Inflammatory macrophage treated with lipopolysaccharide for 1 hour (primary cell): ENCODE results near the gene OXSR1.
A peak's percentile ranks its signal among the peaks of the same experiment; 100 is the strongest.
"Not testable (repeated sequence)": the region's sequence is repeated elsewhere in the genome, so short reads cannot be mapped to it uniquely, and the experiment has no call there.

Experiments
- DNase-seq, 2 donors: peaks; one replicate each; pipeline ENCODE4 v3.0.0-alpha.2; 2020 to 2022

Gene OXSR1

DNA sequence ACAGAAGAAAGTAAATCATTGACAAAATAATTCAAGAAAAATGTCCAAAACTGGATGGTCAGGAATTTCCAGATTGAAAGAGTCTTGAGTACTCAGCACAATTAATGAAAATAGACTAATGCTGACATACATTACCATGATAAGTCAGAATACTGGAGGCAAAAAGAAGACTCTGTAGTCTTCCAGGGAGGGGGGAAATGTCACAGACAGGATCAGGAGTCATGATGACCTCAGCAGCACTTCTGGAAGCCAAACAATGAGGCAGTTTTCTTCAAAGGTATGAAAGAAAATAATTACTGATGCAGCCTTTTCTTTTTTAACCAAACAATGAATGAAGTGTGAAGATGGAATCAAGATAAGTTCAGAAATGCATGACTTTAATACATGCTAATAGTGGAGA is 70.1 kb downstream of the OXSR1 start:
- peak; percentile 6 to 18 for DNase-seq

DNA sequence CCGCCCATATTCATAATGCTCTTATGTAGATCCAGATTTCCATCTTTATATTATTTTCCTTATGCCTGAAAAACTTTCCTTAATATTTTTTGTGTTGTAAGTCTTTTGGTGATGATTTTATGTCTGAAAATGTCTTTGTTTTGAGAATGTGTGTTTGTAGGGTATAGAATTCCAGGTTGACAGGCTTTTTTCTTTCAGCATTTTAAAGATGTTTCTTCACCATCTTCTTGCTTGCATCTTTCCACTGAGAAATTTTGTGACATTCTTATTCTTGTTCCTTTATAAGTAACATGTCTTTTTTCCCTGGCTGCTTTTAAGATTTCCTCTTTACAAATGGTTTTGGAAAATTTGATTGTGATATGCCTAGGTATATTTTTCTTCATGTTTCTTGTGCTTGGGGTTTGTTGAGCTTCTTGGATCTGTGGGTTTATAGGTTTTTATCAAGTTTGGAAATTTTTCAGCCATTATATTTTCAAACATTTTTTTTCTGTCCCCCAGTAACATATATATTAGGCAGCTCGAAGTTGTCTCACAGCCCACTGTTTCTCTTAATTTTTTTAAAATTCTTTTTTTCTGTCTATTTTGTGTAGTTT is 73.2 kb downstream of the OXSR1 start:
- DNase-seq = no peak

DNA sequence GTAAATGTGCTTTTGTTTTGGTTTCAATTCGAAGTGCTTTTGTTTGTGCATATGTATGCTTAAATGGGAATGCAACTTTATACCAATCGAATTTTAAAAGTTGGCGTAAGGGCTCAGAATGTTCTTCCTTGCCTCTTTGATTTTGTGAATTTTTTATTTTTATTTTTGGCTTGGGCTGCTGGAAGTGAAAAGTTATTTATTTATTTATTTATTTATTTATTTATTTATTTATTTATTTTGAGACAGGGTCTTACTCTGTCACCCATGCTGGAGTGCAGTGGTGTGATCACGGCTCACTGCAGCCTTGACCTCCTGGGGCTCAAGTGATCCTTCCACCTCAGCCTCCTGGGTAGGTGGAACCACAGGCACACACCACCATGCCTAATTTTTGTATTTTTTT is 77.5 kb downstream of the OXSR1 start:
- not testable (repeated sequence) for DNase-seq

DNA sequence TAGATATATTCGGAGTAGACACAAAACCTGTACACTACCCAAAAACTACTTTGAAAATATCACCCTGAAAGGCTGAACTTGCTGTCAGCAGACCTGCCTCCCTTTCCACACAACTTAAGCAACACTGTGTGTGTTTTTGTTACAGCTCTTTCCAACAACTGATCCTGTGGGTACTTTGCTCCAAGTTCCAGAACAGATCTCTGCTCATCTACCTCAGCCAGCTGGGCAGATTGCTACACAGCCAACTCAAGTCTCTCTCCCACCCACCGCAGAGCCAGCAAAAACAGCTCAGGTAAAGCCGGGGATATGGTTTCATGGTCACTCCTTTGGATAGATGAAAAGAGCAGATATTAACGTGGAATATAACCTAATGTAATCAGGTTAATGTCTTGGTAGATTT is 80.6 kb downstream of the OXSR1 start:
- DNase-seq = no peak

DNA sequence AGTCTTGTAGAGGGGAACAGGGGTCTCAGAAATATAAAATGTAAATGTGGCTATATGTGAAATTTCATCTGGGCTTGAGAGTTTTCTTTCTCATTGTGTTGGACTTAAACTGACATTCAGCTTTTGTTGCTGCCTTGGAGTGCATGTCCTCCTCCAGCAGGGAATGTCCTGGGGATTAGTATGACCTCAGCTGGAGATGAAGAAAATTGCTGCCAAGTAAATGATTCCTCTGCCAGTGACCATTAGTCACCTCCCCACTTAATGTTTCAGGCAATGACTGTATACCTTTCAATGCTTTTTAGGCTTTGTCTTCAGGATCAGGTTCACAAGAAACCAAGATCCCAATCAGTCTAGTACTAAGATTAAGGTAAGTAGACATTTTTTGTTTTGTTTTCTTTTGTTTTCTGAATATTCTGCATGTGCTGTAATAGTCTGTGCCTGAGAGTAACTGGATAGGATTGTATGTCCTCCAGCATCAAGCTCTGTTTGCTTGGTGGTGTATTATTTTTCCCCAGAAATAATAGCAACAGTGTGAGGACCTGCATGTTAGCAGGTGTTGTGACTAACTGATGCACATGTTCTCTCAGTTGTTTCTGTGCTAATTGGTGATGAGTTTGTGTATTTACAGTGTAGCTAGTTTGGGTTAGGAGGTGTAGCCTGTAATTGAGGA is 82.2 kb downstream of the OXSR1 start:
- DNase-seq = peak in 1 of 2 donors; percentile 47

DNA sequence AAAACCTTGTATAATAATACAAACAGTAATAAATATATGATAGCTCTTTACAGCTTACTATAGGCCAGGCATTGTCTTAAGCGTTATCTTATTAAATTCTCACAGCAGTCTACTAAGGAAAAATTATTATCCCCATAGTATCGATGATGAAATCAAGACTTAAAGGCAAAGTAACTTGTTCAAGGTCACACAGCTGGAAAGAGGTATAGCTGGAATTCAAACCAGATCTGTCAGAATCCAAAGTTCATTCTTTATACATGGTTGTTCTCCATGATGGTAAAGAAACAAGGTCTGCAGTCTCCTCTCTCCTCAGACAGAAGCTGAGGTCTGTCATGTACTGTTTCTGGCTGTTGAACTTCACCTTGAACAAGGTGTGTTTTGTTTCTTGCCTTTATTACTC is 84.9 kb downstream of the OXSR1 start:
- DNase-seq = no peak

DNA sequence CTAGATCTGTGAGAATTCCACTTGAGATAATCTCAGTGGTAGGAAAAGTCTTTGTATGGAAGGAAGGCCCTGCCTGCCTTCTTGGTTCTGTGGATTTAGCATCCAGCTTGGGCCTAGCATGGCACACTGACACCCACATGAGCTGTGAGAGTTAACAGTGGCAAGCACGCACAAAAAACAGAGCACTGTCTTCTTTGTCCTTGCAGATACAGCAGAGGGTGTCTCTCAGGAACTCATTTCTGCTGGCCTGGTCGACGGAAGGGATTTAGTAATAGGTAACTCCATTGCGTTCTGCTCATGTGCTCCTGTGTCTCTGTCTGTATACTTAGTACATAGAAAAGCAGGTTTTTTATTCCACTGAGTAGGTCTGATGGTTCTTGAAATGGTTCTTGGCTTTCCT is 85.9 kb downstream of the OXSR1 start:
- DNase-seq = no peak

DNA sequence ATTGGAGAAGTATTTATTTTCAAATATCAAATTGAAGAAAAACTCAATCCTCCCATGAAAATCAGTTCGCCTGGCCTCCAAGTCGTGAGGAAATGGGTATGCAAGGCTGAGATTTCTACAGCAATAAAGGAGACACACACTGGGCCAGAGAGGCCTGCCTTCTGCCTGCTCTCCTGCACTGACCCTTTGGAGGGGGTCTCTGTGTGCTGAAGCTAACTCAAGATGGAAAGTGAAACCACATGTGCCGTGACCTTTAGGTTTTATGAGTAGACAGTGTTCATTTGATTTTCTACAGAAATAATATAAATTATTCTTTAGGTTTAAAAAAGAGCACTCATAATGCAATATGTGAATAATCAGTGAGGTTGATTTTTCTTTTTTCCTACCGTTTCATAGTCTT is 88.4 kb downstream of the OXSR1 start:
- DNase-seq = no peak

DNA sequence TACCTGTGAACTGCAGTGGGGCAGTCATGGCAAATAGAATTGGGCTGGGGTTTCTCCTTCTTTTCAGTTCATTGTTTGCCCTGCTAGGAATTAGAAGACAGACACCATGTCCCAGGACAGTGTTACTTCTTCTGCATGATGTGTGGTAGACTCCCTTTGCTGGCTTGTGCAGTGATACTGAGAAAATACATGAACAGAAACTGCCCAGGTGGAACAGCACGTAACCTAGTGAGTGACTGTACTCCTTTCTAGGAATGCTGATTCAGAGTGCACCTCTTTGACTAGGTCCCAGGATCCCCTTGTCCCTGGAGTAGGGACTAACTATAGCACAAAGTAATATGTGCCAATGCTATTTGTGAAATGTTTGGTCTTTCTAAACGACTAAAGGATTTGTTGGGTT is 89.5 kb downstream of the OXSR1 start:
- no peak for DNase-seq

DNA sequence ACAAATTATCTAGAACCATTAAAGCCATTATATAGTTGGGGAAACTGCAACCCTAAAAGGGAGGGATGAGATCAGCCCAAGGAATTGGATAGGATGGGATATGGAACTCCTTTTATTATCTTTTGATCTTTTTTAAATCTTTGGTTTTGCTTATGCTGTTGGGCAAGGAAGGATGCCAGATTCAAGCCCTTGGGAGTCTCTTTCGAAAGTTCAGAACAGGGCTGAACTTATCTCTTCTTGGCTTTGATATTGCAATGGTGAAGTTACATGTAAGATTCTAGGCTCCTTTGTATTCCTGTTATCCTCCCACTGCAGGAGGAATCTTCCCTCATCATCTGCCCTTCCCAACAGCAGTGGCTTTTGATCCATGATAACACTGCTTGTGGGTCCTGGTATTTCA is 90.3 kb downstream of the OXSR1 start:
- DNase-seq = no peak

DNA sequence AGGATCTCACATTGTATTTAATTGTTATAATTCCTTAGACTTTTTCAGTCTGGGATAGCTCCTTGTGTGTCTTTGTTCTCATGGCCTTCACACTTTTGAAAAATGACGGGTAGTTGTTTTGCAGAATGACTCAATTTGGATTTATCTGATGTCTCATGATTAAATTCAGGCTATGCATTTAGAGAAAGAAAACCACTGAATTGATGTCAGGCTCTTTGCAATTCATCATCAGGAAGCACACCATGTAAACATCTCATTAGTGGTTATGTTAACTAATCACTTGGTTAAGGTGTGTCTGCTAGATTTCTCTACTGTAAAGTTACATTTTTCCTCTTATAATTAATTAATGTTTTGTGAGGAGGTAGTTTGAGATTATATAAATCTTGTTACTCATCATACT is 92.2 kb downstream of the OXSR1 start:
- no peak for DNase-seq

DNA sequence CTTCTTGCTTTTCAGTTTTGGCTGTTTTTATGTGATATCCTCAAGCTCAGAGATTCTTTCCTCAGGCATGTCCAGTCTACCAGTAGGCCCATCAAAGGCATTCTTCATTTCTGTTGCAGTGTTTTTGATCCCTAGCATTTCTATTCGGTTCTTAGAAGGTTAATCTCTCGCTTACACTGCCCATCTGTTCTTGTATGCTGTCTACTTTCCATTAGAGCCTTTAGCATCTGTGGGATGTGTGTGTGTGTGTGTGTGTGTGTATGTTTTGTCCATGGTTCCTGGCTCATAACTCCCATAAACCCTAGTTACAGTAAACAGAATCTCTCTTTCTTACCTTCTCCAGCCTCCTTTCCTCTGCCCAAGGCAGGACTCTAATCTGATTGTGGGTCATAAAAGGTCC is 95.1 kb downstream of the OXSR1 start:
- DNase-seq = no peak

DNA sequence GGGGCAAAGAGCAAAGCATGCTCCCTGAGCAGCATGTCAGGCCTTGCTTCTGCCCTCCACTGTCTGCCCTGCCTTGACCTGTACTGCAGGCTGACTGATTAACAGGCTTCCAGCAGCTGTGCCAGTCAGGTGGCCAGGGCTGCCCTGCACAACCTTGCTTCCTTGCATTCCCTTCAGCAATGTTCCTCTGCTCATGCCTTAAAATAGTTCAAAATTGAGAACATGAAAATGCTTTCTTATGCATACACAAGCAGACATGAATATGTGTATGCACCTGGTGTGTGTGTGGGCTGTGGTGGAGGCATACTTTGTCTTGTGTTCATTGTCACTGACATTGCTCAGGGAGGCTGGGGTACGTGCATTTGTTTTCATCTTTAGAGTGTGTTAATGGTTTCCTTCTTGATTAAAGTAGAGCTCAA is 99.0 kb downstream of the OXSR1 start:
- no peak for DNase-seq

DNA sequence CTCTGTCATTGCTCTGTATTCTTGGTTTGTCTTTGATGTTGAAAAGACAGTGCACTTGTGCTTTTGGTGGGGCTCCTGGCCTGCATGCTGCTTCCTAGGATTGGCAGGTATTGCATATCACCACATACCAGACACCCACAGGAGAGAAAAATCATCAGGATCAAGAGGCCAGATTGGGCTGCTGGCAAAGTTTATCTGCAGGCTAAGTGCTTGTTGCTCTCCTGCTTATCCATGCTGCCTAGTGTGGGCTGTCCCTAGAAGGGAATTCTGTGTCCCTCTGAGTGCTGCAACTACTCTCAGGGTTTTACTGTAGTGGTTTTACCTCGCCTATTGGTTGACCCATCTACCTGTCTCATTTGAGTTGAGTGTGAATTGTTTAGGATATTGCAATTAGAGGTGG is 99.4 kb downstream of the OXSR1 start:
- no peak for DNase-seq

DNA sequence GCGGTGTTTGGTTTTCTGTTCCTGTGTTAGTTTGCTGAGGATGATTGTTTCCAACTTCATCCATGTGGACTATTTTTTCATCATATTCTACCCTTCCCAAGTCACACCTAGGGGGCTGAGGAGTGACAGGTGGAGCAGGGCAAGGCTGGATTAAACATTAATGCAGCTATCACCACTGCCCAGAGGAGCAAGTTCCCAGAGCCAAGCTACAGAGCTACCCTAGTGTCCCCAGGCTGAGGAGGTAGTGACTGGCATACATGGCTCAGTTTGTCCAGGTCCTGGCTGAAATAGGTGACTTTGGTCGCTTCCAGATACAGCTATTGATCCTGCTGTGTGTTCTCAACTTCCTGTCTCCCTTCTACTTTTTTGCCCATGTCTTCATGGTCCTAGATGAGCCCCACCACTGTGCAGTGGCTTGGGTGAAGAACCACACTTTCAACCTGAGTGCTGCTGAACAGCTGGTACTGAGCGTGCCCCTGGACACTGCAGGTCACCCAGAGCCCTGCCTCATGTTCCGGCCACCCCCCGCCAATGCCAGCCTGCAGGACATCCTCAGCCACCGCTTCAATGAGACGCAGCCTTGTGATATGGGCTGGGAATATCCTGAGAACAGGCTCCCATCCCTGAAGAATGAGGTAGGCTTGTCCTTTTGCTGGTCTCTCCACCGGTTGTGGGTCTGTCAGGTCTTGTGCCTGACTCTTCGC is 100.4 kb downstream of the OXSR1 start, which contains the start of gene SLC22A13:
Gene SLC22A13, plus strand, starts transcription at position 209 of the 704 bp plus-strand sequence. Its CDS starts 49 bp downstream, at position 258.
- no peak for DNase-seq

DNA sequence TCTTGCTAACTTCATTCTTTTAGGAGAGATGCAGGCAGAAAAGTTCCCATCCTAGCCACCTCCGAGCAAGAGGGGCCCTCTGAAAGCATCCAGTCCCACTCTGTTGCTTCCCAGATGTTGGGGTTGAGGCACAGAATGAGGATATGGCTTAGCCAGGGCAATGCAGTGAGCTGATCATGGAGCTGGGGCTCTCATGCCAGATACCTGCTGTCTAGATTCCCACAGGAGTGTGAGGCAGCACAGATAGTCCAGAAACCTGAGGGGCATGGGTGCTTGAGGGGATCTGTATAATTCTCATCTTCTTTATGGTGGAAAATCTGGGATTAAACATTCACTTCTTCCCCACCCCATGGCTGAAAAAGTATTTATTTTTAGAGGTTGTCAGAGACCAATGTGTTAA is 101.5 kb downstream of the OXSR1 start:
- no peak for DNase-seq

DNA sequence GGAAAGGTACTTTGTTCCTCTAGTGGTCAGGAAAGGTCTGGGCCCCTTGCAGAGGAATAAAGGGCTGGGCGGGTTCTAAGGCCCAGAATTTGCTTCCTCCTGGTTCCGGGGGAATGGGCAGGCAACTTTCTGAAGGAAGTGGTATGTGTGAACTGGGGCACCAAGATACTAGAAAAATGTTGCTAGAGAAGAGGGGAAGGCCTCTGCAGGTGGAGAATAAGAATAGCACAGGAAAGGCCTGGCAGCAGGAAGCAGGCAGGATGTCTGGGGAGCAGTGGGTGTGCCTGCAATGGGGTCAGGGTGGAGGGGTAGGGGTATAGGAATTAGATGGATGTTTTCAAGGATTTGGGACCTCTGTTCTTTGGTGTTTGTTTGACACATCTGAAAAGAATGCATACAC is 102.3 kb downstream of the OXSR1 start:
- DNase-seq = no peak

DNA sequence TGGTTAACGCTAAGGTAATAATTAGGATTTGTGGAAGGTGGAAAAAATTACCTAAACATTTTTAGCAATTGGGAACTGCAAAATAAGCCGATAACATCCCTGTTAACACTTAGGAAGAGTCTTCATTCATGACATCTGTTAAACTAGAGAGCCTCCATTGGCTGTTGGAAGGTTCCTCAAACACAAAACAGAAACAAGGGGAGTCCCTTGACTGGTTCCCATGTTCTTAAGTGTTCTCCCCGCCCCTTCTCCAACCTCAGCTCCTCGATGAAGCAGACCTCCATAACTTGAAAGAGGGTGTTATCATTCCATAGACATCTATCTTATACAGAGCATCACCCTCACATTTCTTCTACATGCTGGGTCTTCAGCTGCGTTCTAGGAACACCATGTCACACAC is 102.8 kb downstream of the OXSR1 start:
- peak; percentile 44 to 52 for DNase-seq

DNA sequence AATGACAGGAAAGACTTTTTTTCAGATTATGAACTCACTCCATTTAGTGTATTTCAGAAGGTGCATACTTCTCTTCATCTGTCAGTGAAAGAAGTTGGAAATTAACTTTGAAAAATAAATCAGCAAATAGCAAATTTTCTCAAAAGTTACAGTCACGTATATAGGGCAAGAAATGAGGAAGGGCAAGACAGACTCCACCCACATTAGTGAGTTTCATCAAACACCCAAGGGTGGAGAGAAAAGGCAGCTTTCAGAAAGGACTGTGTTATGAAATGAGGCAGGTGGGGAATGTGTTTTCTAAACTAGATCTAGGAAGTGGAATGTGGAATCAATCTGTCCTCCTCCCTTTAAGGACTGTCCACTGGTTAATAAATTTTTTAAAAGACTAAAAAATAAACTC is 103.2 kb downstream of the OXSR1 start:
- peak; percentile 52 to 54 for DNase-seq

DNA sequence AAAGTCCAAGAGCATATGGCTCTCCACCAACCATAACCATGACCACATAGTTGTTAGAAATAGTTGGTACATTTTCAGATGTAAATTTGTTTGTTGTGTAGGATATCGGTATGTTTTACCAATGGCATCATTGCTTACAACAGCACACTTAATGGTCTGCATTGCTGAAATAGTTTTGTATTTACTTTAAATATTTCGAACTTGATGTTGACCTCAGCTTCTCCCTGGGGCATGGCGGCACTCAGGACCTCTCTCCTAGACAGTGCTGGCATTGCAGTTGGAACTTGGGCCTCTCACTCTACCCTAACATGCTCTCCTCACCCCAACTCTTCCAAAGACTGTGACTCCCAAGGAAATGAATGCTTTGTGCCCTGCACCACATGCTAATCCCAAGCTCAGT is 105.3 kb downstream of the OXSR1 start:
- DNase-seq = no peak

DNA sequence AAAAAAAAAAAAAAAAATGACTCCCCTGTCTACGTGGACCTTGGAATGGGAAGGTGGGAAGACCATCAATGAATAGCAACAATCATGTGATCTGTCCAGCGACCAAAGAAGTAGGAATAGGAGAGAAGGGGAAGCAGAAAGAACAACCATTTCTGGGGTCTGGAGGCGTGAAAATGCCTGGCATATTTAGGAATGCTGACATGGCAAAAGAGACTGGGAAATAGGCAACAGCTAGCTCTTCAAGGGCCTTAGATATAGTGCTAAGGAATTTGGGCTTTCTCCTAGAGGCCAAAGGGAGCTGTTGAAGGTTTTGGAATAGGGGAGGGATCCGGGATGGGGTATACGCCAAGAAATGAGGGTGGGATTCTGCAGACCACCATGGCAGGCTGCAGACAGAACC is 106.2 kb downstream of the OXSR1 start:
- DNase-seq = no peak

DNA sequence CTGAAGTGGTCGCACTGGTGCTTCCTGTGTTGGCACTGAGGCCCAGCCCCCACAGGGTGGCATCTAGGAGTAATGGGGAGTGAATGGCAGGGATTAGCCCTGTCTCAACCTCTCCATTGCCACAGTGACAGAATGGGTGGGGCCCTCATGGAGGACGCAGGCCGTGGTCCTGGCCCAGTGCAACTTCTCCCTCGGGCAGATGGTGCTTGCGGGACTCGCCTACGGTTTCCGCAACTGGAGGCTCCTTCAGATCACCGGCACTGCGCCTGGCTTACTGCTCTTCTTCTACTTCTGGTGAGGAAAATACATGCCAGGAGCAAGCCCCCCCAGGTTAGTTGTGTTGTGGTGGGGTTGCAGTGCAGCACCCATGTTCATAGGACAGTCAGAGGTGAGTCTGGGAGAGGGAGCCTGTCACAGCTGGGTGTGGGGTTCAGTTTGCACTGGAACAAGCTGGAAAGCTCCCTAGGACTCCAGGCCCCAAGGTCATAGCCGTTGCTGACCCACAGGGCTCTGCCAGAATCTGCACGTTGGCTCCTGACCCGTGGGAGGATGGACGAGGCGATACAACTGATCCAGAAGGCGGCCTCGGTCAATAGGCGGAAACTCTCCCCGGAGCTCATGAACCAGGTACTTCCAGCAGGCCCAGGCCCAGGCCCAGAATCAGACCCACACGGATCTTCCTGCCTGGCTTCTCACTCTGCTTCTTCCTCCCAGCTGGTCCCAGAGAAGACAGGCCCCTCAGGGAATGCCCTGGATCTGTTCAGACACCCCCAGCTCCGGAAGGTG is 109.7 kb downstream of the OXSR1 start:
- DNase-seq = no peak

DNA sequence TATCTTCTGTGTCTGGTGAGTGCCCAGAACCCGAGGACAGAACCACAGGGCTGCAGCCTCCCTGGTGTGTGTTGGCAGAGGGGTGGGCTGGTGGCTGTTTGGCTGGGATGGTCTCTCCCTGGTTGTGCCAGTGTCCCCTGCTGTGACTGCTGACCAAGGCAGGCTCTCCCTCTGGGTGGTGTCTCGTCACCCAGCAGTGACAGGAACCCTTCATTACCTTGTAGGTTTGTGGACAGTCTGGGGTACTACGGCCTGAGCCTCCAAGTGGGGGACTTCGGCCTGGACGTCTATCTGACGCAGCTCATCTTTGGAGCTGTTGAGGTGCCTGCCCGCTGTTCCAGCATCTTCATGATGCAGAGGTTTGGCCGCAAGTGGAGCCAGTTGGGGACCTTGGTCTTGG is 110.3 kb downstream of the OXSR1 start:
- no peak for DNase-seq
